ENCODE measurements around the gene TMEM109.

The TMEM109 gene

GRCh38 chr11:60939301-60939700 lies 25.3 kb downstream of the TMEM109 start:
- Histone ChIP-seq H3K27me3 (ENCODE audit: insufficient read depth, poor library complexity, severe bottlenecking) (no peaks in the 10 kb centered on the region), H3K27ac (replicated peaks) (no peak overlapping the region), H3K4me3 (replicated peaks; ENCODE audit: insufficient read depth, low read length) (no peak overlapping the region)
- TF ChIP-seq SPI1 (IDR thresholded peaks at IDR 0.05; ENCODE audit: borderline replicate concordance, low read depth) (no peak), REST (IDR thresholded peaks at IDR 0.05; ENCODE audit: insufficient replicate concordance, low read depth) (no peak), POLR2AphosphoS5 (IDR thresholded peaks at IDR 0.05; ENCODE audit: low read depth) (no peak)
- no peak for DNase-seq (ENCODE audit: low read depth in 1 of 2, low spot score in 1 of 2)

- no peak for DNase-seq (ENCODE audit: low read depth in 1 of 2, low spot score in 1 of 2)
- Histone ChIP-seq H3K27me3 (ENCODE audit: insufficient read depth, poor library complexity, severe bottlenecking) (no peaks in the 10 kb centered on the region), H3K27ac (replicated peaks) (no peak overlapping the region), H3K4me3 (replicated peaks; ENCODE audit: insufficient read depth, low read length) (no peak overlapping the region)
- TF ChIP-seq REST (IDR thresholded peaks at IDR 0.05; ENCODE audit: insufficient replicate concordance, low read depth) (no peak), POLR2AphosphoS5 (IDR thresholded peaks at IDR 0.05; ENCODE audit: low read depth) (no peak)
Observed at GRCh38 chr11:60939855-60940254, 25.9 kb downstream of the TMEM109 start.

GRCh38 chr11:60941371-60942119 lies 27.6 kb downstream of the TMEM109 start:
- Histone ChIP-seq H3K27me3 (ENCODE audit: insufficient read depth, poor library complexity, severe bottlenecking) (peaks cover 3% of the 10 kb centered on the region), H3K27ac (replicated peaks) (no peak overlapping the region), H3K4me3 (replicated peaks; ENCODE audit: insufficient read depth, low read length) (no peak overlapping the region)
- DNase-seq (ENCODE audit: low read depth in 1 of 2, low spot score in 1 of 2): no peak
- TF ChIP-seq SPI1 (IDR thresholded peaks at IDR 0.05; ENCODE audit: borderline replicate concordance, low read depth): no peak

GRCh38 chr11:60942219-60942618 lies 28.3 kb downstream of the TMEM109 start:
- DNase-seq (ENCODE audit: low read depth in 1 of 2, low spot score in 1 of 2): no peak
- Histone ChIP-seq H3K27me3 (ENCODE audit: insufficient read depth, poor library complexity, severe bottlenecking) (peaks cover 3% of the 10 kb centered on the region), H3K27ac (replicated peaks) (no peak overlapping the region), H3K4me3 (replicated peaks; ENCODE audit: insufficient read depth, low read length) (no peak overlapping the region)
- TF ChIP-seq CTCF (IDR thresholded peaks at IDR 0.05; ENCODE audit: insufficient read depth, low read length) (no peak), POLR2AphosphoS5 (IDR thresholded peaks at IDR 0.05; ENCODE audit: low read depth) (no peak), GABPA (IDR thresholded peaks at IDR 0.05; ENCODE audit: low read depth) (no peak), REST (IDR thresholded peaks at IDR 0.05; ENCODE audit: insufficient replicate concordance, low read depth) (no peak), SPI1 (IDR thresholded peaks at IDR 0.05; ENCODE audit: borderline replicate concordance, low read depth) (no peak)
